HUES48 (cell line): ENCODE results near the gene PEX26.
"Not testable (repeated sequence)": the region's sequence is repeated elsewhere in the genome, so short reads cannot be mapped to it uniquely, and the experiment has no call there.

Experiments used
- H3K27ac ChIP-seq: one replicate; pipeline ENCODE4 v1.7.0; 2013; ENCODE audit warnings: low read depth, low read length, inconsistent platforms
- H3K27me3 ChIP-seq: 2 replicates; pipeline ENCODE4 v1.6.1; 2013; ENCODE audit warnings: mild to moderate bottlenecking, low read length; ENCODE audit not compliant: control insufficient read depth, insufficient read depth
- H3K36me3 ChIP-seq: 2 replicates; pipeline ENCODE4 v1.6.1; 2013; ENCODE audit warnings: low read length; ENCODE audit not compliant: control insufficient read depth, insufficient read depth
- H3K4me1 ChIP-seq: 2 replicates; pipeline ENCODE4 v1.6.1; 2013; ENCODE audit warnings: mild to moderate bottlenecking, low read length; ENCODE audit not compliant: control insufficient read depth, insufficient read depth
- H3K4me3 ChIP-seq: 2 replicates; pipeline ENCODE4 v1.5.1; 2013; ENCODE audit warnings: mild to moderate bottlenecking, low read depth, low read length
- H3K9ac ChIP-seq: 2 replicates; pipeline ENCODE4 v1.6.1; 2013; ENCODE audit warnings: mild to moderate bottlenecking, low read depth, low read length, moderate library complexity
- H3K9me3 ChIP-seq: 2 replicates; pipeline ENCODE4 v1.6.1; 2013; ENCODE audit warnings: low read length; ENCODE audit not compliant: control insufficient read depth, insufficient read depth

The PEX26 gene

DNA sequence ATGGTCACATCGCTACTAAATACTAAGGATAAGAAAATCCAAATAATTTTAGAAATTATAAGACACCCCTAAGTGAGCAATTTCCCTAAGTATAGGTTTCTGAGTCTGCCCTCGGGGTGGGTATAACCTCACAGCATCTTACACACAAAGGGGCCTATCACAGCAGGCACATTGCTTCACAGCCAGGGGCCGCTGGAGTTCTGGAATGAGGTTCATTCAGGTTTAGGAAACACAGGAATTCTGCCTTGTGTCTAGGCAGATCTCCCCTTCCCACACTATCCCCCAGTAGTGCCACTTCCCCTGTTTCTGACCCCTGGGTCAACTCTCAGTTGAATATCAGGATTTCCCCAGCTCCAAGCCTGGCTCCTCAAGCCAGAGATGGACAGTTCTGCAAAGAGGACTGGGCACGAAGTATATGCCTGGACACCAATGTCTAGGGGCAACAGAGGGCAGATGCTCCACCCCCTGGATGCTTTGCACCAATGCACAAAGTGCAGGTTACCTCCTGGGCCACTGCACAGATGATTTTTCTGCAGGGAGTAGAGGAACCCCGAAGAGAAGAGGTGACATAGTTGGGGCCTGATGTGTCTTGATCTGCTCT is 44.3 kb downstream of the PEX26 start:
- peaks cover 10% of the 10 kb centered on the region for H3K4me1 ChIP-seq
- H3K9ac ChIP-seq: no peak overlapping the region
- H3K9me3 ChIP-seq: no peaks in the 10 kb centered on the region
- no peak overlapping the region for H3K27ac ChIP-seq
- no peaks in the 10 kb centered on the region for H3K36me3 ChIP-seq
- no peaks in the 10 kb centered on the region for H3K27me3 ChIP-seq
- H3K4me3 ChIP-seq: no peak overlapping the region

DNA sequence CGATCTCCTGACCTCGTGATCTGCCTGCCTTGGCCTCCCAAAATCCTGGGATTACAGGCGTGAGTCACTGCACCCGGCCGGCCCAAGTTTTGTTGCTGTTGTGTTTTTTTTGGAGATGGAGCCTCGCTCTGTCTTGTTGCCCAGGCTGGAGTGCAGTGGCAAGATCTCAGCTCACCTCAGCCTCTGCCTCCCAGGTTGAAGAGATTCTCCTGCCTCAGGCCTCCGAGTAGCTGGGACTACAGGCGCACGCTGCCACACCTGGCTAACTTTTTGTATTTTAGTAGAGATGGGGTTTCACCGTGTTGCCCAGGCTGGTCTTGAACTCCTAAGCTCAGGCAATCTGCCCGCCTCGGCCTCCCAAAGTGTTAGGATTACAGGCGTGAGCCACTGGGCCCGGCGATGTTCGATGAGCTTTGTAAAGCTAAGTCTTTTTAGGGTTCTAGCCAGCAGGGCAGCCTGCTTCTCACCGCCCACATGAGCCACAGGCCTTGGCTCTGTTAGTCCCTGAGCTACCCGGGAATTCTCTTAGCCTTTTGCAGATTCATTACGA is 45.8 kb downstream of the PEX26 start:
- not testable (repeated sequence) for H3K27me3 ChIP-seq, H3K9ac ChIP-seq, H3K9me3 ChIP-seq, H3K27ac ChIP-seq, H3K4me3 ChIP-seq, H3K36me3 ChIP-seq, H3K4me1 ChIP-seq

DNA sequence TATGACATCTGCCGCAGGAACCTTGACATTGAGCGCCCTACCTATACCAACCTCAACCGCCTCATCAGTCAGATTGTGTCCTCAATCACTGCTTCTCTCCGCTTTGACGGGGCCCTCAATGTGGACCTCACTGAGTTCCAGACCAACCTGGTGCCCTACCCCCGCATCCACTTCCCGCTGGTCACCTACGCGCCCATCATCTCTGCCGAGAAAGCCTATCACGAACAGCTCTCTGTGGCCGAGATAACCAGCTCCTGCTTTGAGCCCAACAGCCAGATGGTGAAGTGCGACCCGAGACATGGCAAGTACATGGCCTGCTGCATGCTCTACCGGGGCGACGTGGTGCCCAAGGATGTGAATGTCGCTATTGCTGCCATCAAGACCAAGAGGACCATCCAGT is 48.8 kb downstream of the PEX26 start:
- Histone ChIP-seq H3K36me3 (no peaks in the 10 kb centered on the region), H3K4me3 (no peak overlapping the region), H3K4me1 (peaks cover 7% of the 10 kb centered on the region), H3K27ac (no peak overlapping the region), H3K9ac (no peak overlapping the region), H3K9me3 (no peaks in the 10 kb centered on the region), H3K27me3 (no peaks in the 10 kb centered on the region)

DNA sequence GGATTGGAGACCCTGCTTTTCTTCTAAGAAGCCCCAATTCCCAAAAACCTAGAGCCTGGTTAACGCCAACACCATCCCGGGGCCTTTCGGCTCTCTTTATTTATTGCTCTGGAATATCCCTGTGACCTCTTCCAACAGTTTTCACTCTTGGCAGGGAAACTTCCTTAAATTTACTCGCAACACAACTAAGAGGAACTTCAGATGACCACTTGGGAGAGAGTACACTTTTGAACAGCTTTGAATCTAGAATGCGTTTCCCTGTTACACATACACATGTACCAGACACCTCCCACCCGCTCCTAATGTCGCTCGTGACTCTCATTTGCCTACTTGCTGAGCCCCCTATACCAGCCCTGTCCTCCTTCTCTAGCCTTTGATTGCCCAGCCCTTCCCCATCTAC is 52.2 kb downstream of the PEX26 start:
- no peaks in the 10 kb centered on the region for H3K27me3 ChIP-seq
- no peaks in the 10 kb centered on the region for H3K9me3 ChIP-seq
- peaks cover 4% of the 10 kb centered on the region; the same call in 1 of the 2 replicates for H3K4me1 ChIP-seq
- no peak overlapping the region for H3K9ac ChIP-seq
- no peak overlapping the region for H3K27ac ChIP-seq
- no peaks in the 10 kb centered on the region for H3K36me3 ChIP-seq
- no peak overlapping the region for H3K4me3 ChIP-seq

DNA sequence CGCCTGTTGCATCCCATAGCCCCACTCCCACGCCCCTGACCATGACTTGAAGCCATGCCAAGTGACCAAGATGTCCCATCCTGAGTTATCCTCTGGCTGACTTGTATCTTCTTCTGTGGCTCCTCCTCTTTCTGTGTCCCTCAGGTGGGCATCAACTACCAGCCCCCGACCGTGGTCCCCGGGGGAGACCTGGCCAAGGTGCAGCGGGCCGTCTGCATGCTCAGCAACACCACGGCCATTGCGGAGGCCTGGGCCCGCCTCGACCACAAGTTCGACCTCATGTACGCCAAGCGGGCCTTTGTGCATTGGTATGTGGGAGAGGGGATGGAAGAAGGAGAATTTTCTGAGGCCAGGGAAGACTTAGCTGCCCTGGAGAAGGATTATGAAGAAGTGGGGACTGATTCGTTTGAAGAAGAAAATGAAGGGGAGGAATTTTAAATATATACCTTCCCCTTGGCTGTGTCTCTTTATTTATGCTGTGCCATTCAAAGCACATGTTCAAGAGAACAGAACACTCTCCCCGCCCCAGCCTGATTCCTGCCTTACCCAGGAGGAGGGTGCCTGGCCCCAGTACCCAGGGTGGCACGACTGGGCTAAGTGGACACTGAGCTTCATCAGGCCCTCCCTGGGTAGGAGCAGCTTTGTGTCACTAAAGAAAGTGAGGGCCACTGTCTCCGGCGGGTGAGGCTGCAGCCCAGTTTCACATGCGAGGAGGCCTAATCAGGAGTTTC is 53.1 kb downstream of the PEX26 start:
- H3K27me3 ChIP-seq: no peaks in the 10 kb centered on the region
- peaks cover 4% of the 10 kb centered on the region; the same call in 1 of the 2 replicates for H3K4me1 ChIP-seq
- H3K36me3 ChIP-seq: no peaks in the 10 kb centered on the region
- no peaks in the 10 kb centered on the region for H3K9me3 ChIP-seq
- no peak overlapping the region for H3K27ac ChIP-seq
- H3K9ac ChIP-seq: no peak overlapping the region
- no peak overlapping the region for H3K4me3 ChIP-seq

DNA sequence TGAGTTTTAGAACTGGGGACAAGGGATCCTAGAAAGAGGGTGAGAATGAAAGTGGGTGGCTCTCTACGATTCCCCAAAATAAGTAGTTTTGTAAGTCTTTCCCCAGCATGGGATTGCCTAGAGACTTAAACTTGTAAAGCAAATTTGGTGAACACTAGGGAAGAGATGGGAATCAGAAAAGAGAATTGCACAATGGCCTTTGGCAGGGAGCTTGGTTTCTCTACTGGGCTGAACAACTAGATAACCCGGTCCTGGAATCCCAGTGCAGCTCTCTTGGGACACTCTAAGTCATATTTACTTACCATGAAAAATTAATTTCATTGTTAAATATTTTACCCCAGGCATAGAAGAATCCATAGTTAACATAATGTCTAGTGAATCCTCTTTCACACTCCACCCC is 55.7 kb downstream of the PEX26 start:
- Histone ChIP-seq H3K27me3 (no peaks in the 10 kb centered on the region), H3K4me1 (peaks cover 4% of the 10 kb centered on the region; the same call in 1 of the 2 replicates), H3K9me3 (no peaks in the 10 kb centered on the region), H3K4me3 (no peak overlapping the region), H3K27ac (no peak overlapping the region), H3K36me3 (no peaks in the 10 kb centered on the region), H3K9ac (no peak overlapping the region)

DNA sequence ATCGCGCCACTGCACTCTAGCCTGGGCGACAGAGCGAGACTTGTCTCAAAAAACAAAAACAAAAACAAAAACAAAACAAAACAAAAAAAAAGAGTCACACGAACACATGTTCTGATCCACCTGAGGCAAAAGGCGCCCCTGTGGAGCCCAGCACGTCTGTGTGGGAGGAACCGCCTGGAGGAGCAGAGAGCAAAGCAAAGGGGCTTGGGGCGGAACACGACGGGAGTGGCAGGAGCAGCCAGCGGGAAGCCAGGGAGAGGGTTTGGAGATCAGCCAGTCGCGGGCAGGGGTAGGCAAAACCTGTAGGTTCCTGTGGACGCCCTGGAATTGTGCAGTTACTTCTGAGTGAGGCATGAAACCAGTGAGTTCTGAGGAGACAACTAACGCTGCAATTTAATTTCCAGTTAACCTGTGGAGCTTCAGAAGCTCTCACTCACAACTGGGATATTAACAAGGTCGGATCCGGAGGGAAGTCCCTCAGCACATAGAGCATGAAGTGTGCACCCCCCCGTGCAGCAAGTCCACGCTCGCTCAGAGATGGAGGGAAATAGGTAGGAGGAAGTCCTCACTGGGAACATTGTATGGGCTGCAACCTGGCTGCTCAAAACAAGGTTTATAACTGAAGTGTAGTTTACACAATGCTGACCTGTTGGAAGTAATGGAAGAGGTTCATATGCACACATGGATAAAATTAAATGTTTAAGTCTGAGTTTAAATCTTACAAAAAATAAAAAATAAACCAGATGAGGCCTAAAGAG is 59.0 kb downstream of the PEX26 start:
- no peaks in the 10 kb centered on the region for H3K36me3 ChIP-seq
- no peaks in the 10 kb centered on the region for H3K27me3 ChIP-seq
- H3K9ac ChIP-seq: no peak overlapping the region
- H3K9me3 ChIP-seq: peaks cover 2% of the 10 kb centered on the region; the same call in 1 of the 2 replicates
- H3K4me1 ChIP-seq: peaks cover 4% of the 10 kb centered on the region; the same call in 1 of the 2 replicates
- H3K4me3 ChIP-seq: no peak overlapping the region
- H3K27ac ChIP-seq: no peak overlapping the region

DNA sequence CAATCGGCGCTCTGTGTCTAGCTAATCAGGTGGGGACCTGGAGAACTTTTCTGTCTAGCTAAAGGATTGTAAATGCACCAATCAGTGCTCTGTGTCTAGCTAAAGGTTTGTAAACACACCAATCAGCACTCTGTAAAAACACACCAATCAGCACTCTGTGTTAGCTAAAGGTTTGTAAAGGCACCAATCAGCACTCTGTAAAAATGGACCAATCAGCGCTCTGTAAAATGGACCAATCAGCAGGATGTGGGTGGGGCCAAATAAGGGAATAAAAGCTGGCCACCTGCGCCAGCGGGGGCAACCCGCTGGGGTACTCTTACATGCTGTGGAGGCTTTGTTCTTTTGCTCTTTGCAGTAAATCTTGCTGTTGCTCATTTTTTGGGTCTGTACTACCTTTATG is 63.2 kb downstream of the PEX26 start:
- H3K4me3 ChIP-seq, H3K36me3 ChIP-seq, H3K9me3 ChIP-seq, H3K4me1 ChIP-seq, H3K27ac ChIP-seq, H3K9ac ChIP-seq, H3K27me3 ChIP-seq: not testable (repeated sequence)

DNA sequence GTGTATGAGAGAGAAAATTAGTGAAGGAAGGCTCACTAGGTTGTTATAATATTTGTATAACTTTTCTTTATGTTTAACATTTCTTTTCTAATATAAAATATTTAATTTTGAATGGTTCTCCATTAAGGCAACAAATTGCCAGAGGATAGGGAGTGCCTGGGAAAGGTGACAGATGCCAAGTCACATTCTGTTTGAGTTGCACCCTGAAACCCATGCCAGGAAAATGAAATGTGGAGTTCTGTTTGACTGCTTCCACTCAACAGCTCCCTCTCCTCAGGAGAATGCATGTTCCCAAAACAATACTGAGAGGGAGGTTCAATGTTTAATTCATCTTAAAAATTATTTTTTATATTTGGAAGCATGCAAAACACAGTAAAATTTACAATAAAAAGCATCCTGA is 66.3 kb downstream of the PEX26 start:
- no peaks in the 10 kb centered on the region for H3K36me3 ChIP-seq
- H3K27me3 ChIP-seq: no peaks in the 10 kb centered on the region
- H3K9ac ChIP-seq: no peak overlapping the region
- H3K27ac ChIP-seq: no peak overlapping the region
- no peak overlapping the region for H3K4me3 ChIP-seq
- no peaks in the 10 kb centered on the region for H3K4me1 ChIP-seq
- peaks cover 2% of the 10 kb centered on the region; the same call in 1 of the 2 replicates for H3K9me3 ChIP-seq

DNA sequence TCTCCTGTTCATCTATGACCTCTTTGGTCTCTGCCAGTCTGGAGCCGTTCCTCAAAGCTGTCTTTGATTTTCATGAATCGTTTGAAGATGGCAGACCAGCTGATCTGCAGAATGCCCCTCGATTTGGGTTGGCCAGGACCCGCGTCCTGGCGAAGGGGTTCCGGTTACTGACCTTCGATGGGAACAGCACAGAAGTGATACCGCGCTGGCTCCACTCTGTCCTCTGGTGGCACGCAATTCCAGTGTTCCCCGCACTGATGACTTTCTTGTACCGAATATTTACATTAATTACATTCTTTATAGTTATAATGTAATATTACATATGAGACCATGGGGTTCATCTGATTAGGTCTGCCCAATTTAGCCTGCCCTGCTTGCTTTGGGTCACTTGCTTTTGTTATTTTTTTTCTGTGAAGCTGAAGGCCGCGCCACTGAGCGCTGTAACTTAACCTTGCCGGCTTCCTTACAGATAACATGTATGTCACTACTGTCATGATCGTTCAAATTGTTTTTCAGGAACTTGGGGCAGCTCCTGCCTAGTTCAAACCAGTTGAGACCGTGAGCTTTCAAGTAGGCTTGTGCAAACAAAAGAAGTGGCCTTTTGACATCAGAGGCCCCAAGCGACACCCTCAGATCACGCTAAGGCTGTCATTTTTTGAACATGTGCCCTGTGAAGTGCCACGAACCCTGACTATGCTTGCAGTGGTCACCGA is 68.0 kb downstream of the PEX26 start:
- Histone ChIP-seq H3K4me1 (no peaks in the 10 kb centered on the region), H3K4me3 (no peak overlapping the region), H3K9me3 (peaks cover 2% of the 10 kb centered on the region; the same call in 1 of the 2 replicates), H3K27me3 (peaks cover 7% of the 10 kb centered on the region), H3K36me3 (no peaks in the 10 kb centered on the region), H3K9ac (no peak overlapping the region), H3K27ac (no peak overlapping the region)
